Muscle layer of duodenum (tissue), 2 donors: Measurements from ENCODE around the gene TMEM256.
"Not testable (repeated sequence)": the region's sequence is repeated elsewhere in the genome, so short reads cannot be mapped to it uniquely, and the experiment has no call there.

Source experiments
- H3K27ac ChIP-seq: one replicate; pipeline ENCODE4 v1.7.0; 2013; ENCODE audit warnings: mild to moderate bottlenecking, low read length
- H3K27me3 ChIP-seq: one replicate; pipeline ENCODE4 v1.7.0; 2013; ENCODE audit warnings: low read depth, mild to moderate bottlenecking, control low read depth, low read length
- H3K36me3 ChIP-seq, 2 donors: one replicate each; pipeline ENCODE4 v1.7.0; 2013; ENCODE audit warnings: low read length in 2 of 2, control low read depth in 1 of 2, mild to moderate bottlenecking in 1 of 2; ENCODE audit not compliant: insufficient read depth in 2 of 2, control insufficient read depth in 1 of 2
- H3K4me1 ChIP-seq, 2 donors: one replicate each; pipeline ENCODE4 v1.7.0; 2013; ENCODE audit warnings: low read length in 2 of 2, mild to moderate bottlenecking in 2 of 2, control low read depth in 1 of 2, moderate library complexity in 1 of 2; ENCODE audit not compliant: insufficient read depth in 2 of 2, control insufficient read depth in 1 of 2
- H3K4me3 ChIP-seq, 2 donors: one replicate each; pipeline ENCODE4 v1.7.0; 2013; ENCODE audit warnings: low read length in 2 of 2, low read depth in 1 of 2, mild to moderate bottlenecking in 1 of 2
- H3K9me3 ChIP-seq, 2 donors: one replicate each; pipeline ENCODE4 v1.7.0; 2013; ENCODE audit warnings: low read length in 2 of 2, control low read depth in 1 of 2, mild to moderate bottlenecking in 1 of 2; ENCODE audit not compliant: control insufficient read depth in 1 of 2
- donor health status: healthy.

TMEM256 gene

DNA sequence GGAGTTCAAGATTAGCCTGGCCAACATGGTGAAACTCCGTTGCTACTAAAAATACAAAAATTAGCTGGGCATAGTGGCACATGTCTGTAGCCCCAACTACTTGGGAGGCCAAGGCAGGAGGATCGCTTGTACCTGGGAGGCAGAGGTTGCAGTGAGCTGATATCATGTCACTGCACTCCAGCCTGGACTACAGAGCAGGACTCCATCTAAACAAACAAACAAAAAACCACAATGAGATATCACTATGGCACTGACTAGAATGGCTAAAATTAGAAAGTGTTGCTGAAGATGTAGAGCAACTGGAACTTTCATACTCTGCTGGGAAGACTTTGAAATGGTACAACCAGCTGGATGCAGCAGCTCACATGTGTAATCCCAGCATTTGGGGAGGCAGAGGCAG lies 29.5 kb downstream of the TMEM256 start:
- no peaks in the 10 kb centered on the region for H3K4me1 ChIP-seq
- no peak overlapping the region for H3K4me3 ChIP-seq
- H3K27me3 ChIP-seq: no peaks in the 10 kb centered on the region
- no peaks in the 10 kb centered on the region for H3K9me3 ChIP-seq
- no peaks in the 10 kb centered on the region for H3K36me3 ChIP-seq
- H3K27ac ChIP-seq: no peak overlapping the region

DNA sequence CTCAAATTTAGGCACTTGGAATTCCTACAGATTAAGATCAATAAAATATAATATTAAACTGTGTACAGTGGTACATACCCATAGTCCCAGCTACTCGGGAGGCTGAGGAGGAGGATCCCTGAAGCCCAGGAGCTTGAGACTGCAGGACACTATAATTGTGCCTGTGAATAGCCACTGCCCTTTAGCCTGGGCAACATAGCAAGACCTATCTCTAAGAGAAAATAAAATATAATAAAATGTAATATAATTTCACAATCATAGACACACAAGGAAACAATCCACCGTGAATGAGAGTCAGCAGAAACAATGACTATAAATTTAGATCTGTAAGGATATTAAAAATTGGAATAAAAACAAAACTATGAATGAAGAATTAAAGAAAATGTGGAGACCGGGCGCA lies 33.0 kb downstream of the TMEM256 start:
- Histone ChIP-seq H3K27me3 (no peaks in the 10 kb centered on the region), H3K36me3 (no peaks in the 10 kb centered on the region), H3K27ac (no peak overlapping the region), H3K9me3 (no peaks in the 10 kb centered on the region), H3K4me1 (no peaks in the 10 kb centered on the region), H3K4me3 (no peak overlapping the region)

GRCh38 chr17:7369825-7370224 lies 34.1 kb downstream of the TMEM256 start:
- no peaks in the 10 kb centered on the region for H3K36me3 ChIP-seq
- no peak overlapping the region for H3K4me3 ChIP-seq
- H3K9me3 ChIP-seq: no peaks in the 10 kb centered on the region
- H3K27ac ChIP-seq: no peak overlapping the region
- H3K27me3 ChIP-seq: no peaks in the 10 kb centered on the region
- no peaks in the 10 kb centered on the region for H3K4me1 ChIP-seq

DNA sequence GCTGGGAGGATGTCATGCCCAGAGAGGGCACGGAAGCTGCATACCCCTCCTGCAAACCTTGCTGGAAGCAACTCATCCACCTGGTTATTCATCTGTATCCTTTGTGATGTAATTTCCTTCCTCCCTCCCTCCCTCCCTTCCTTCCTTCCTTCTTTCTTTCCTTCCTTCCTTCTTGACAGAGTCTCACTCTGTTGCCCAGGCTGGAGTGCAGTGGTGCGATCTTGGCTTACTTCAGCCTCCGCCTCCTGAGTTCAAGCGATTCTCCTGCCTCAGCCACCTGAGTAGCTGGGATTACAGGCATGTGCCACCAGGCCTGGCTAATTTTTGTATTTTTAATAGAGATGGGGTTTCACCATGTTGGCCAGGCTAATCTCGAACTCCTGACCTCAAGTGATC lies 35.3 kb downstream of the TMEM256 start:
- not testable (repeated sequence) for H3K27ac ChIP-seq, H3K27me3 ChIP-seq, H3K4me3 ChIP-seq, H3K9me3 ChIP-seq, H3K4me1 ChIP-seq, H3K36me3 ChIP-seq

DNA sequence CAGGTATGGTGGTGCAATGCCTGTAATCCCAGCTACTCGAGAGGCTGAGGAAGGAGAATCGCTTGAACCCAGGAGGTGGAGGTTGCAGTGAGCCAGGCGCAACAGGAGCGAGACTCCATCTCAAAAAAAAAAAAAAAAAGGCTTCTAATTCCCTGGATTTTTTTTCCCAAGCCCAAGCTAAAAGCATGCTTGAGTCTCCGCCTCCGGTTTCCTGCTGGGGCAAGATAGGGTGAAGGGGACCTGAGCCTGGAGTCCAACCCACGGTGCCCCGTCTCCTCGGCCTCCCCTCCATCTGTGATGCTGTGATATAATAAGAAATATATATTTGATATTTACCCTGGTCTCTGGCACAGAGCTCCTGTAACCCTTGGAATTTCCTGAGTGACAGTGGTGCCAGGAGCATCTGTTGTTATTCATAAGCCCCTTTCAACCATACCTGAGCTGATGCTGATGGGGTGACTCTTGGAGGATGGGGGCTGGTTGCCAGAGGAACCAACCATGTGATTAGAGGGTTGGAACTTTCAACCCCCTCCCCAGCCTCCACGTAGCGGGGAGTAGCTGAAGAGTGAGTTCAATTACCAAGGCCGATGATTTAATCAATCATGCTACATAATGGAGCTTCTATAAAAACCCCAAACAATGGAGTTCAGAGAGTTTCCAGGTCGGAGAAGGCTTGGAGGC lies 35.8 kb downstream of the TMEM256 start:
- Histone ChIP-seq H3K4me1 (no peaks in the 10 kb centered on the region), H3K9me3 (no peaks in the 10 kb centered on the region), H3K27ac (no peak overlapping the region), H3K4me3 (no peak overlapping the region), H3K27me3 (no peaks in the 10 kb centered on the region), H3K36me3 (no peaks in the 10 kb centered on the region)

GRCh38 chr17:7367083-7367482 lies 36.8 kb downstream of the TMEM256 start:
- Histone ChIP-seq H3K27ac (no peak overlapping the region), H3K27me3 (no peaks in the 10 kb centered on the region), H3K9me3 (no peaks in the 10 kb centered on the region), H3K4me1 (no peaks in the 10 kb centered on the region), H3K36me3 (no peaks in the 10 kb centered on the region), H3K4me3 (no peak overlapping the region)

DNA sequence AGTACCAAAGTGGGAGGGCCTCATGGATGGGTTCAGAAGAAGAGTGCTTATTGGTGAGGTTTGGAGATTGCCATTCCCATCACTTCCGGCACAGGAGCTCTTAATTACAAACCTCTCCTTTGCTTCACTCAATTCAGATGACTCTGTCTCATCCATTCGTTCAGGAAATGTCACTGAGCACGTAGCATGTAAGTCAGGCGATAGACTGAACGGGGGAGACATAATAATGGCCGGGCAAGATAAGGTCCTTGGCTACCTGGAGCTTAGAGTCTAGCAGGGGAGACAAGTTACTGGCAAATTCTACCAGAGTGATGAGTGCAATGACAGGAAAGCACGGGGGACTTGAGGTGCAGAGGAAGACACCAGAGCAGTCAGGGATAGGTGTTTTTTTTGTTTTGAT lies 37.9 kb downstream of the TMEM256 start:
- not testable (repeated sequence) for H3K4me3 ChIP-seq, H3K27me3 ChIP-seq, H3K4me1 ChIP-seq, H3K27ac ChIP-seq, H3K36me3 ChIP-seq, H3K9me3 ChIP-seq

DNA sequence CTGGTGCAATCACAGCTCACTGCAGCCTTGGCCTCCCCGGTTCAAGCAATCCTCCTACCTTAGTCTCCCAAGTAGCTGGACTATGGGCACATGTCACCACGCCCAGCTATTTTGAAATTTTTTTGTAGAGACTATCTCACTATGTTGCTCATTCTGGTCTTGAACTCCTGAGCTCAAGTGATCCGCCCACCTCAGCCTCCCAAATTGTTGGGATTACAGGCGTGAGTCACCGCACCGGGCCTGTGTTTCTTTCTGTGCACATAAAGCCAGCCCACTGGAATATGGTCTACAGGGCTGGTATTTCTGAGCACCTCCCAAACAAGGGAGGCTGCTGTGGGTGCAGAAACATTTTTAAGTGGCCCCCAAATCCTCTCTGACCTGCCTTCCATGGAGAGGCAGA lies 40.6 kb downstream of the TMEM256 start:
- Histone ChIP-seq H3K4me1 (no peaks in the 10 kb centered on the region), H3K27me3 (no peaks in the 10 kb centered on the region), H3K9me3 (no peaks in the 10 kb centered on the region), H3K36me3 (no peaks in the 10 kb centered on the region), H3K27ac (no peak overlapping the region), H3K4me3 (no peak overlapping the region)

GRCh38 chr17:7361906-7362305 lies 42.0 kb downstream of the TMEM256 start:
- no peaks in the 10 kb centered on the region for H3K27me3 ChIP-seq
- no peaks in the 10 kb centered on the region for H3K36me3 ChIP-seq
- H3K4me3 ChIP-seq: no peak overlapping the region
- no peak overlapping the region for H3K27ac ChIP-seq
- H3K4me1 ChIP-seq: no peaks in the 10 kb centered on the region
- H3K9me3 ChIP-seq: no peaks in the 10 kb centered on the region

DNA sequence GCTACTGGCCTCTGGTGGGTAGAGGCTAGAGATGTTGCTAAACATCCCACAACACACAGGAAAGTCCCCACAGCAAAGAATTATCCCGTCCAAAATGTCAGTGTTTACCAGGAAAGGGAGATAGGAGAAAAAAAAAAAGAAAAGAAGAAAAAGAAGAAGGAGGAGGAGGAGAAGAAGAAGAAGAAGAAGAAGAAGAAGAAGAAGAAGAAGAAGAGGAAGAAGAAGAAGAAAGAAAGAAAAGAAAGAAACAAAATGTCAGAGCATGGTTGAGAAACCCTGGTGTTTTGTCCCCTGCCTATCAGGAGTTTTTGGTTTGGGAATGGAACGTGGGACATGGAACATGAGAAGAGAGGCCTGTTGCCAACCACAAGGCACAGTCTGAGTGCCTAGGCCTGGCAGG lies 46.5 kb downstream of the TMEM256 start:
- Histone ChIP-seq H3K9me3 (no peaks in the 10 kb centered on the region), H3K4me3 (no peak overlapping the region), H3K4me1 (peaks cover 13 to 33% of the 10 kb centered on the region in 2 donors), H3K27me3 (no peaks in the 10 kb centered on the region), H3K27ac (peak overlapping the region; percentile 65), H3K36me3 (no peaks in the 10 kb centered on the region)

DNA sequence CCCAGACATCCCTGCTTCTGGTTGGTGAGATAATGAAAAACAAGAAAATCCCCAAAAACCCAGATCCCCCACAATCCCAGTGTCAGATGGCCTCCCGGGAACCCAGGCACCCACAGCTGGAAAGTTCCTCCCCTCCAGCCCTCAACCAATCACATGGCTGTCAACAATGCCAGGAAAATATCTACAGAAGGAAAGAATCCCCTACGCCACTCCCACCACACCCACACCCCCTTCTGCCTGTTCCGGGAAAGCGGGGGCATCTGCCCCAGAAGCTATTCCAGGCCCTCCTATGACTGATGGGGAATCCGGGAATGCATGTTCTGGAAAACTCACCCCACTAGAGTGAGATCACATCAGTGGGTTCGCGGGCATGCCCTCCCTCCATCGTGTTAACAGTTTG lies 47.1 kb downstream of the TMEM256 start:
- no peaks in the 10 kb centered on the region for H3K27me3 ChIP-seq
- peaks cover 0 to 3% of the 10 kb centered on the region in 2 donors for H3K36me3 ChIP-seq
- no peaks in the 10 kb centered on the region for H3K9me3 ChIP-seq
- H3K4me3 ChIP-seq: no peak overlapping the region
- peaks cover 15 to 35% of the 10 kb centered on the region in 2 donors for H3K4me1 ChIP-seq
- H3K27ac ChIP-seq: peak overlapping the region; percentile 34

GRCh38 chr17:7356072-7356549 lies 47.8 kb downstream of the TMEM256 start:
- H3K4me1 ChIP-seq: peaks cover 15 to 38% of the 10 kb centered on the region in 2 donors
- peaks cover 0 to 6% of the 10 kb centered on the region in 2 donors for H3K36me3 ChIP-seq
- no peaks in the 10 kb centered on the region for H3K27me3 ChIP-seq
- H3K4me3 ChIP-seq: no peak overlapping the region
- H3K27ac ChIP-seq: peak overlapping the region; percentile 34
- H3K9me3 ChIP-seq: no peaks in the 10 kb centered on the region
